IMR-90 (cell line): ENCODE data around the gene XKR7. TPM values are rescaled to one million over a fixed set of nuclear protein-coding genes. Genes with fewer than 3 reads are reported as not detected.

ENCODE experiments used
- ATAC-seq: fragments of 200-7000 bp; cut with Tn5 transposase; 2 replicates; pipeline ENCODE4 v1.9.1; 2020; ENCODE audit warnings: low read depth, mild to moderate bottlenecking, moderate library complexity
- BruUV-seq: library from RNA; stranded (reverse); fragments of 400-500 nt; replicated peaks from 2 replicates; lab custom pipeline; 2021; lab: Mats Ljungman, UMichigan
- CTCF ChIA-PET: fragments of 300-600 bp; formaldehyde crosslinking; extraction: SDS; loops from one replicate; lab custom pipeline; 2021; ENCODE audit warnings: antibody characterized with exemption; lab: Yijun Ruan, JAX
- POLR2A ChIA-PET: fragments of 300-600 bp; sonication (Branson Sonifier 250); formaldehyde crosslinking; loops from one replicate; lab custom pipeline; 2022; ENCODE audit warnings: antibody characterized with exemption; ENCODE audit not compliant: unreplicated experiment; lab: Charles Lee
- DNase-seq: peaks from one replicate; pipeline ENCODE4 v3.0.0; 2013
- H2AFZ ChIP-seq: replicated peaks from 2 replicates; pipeline ENCODE3; 2013; ENCODE audit warnings: low read length, mild to moderate bottlenecking; ENCODE audit not compliant: poor library complexity
- H2AK5ac ChIP-seq: 2 replicates; pipeline ENCODE4 v1.6.1; 2013; ENCODE audit warnings: low read depth, low read length, inconsistent platforms
- H2AK9ac ChIP-seq: replicated peaks from 2 replicates; pipeline ENCODE3; 2013; ENCODE audit warnings: mild to moderate bottlenecking, low read depth, low read length, moderate library complexity; ENCODE audit not compliant: poor library complexity
- H2BK120ac ChIP-seq: 2 replicates; pipeline ENCODE4 v1.6.1; 2013; ENCODE audit warnings: low read depth, low read length, inconsistent platforms
- H2BK15ac ChIP-seq: 3 replicates; pipeline ENCODE4 v1.6.1; 2013; ENCODE audit warnings: low read depth, low read length, inconsistent platforms
- H2BK20ac ChIP-seq: 2 replicates; pipeline ENCODE4 v1.6.1; 2013; ENCODE audit warnings: low read depth, mild to moderate bottlenecking, inconsistent platforms, low read length, moderate library complexity
- H2BK5ac ChIP-seq: 2 replicates; pipeline ENCODE4 v1.6.1; 2013; ENCODE audit warnings: mild to moderate bottlenecking, low read depth, low read length, inconsistent platforms; ENCODE audit not compliant: poor library complexity, severe bottlenecking
- H3K14ac ChIP-seq: replicated peaks from 2 replicates; pipeline ENCODE4 v1.6.1; 2013; ENCODE audit warnings: low read depth, low read length, inconsistent platforms
- H3K18ac ChIP-seq: 2 replicates; pipeline ENCODE4 v1.6.1; 2013; ENCODE audit warnings: low read depth, low read length, control low read depth
- H3K23ac ChIP-seq: 2 replicates; pipeline ENCODE4 v1.6.1; 2013; ENCODE audit warnings: low read depth, low read length, inconsistent platforms
- H3K27ac ChIP-seq: 2 replicates; pipeline ENCODE4 v1.5.1; 2013; ENCODE audit warnings: mild to moderate bottlenecking, control low read depth, low read length; ENCODE audit not compliant: insufficient read depth
- H3K27me3 ChIP-seq: 2 replicates; pipeline ENCODE4 v1.6.1; 2013; ENCODE audit warnings: low read length; ENCODE audit not compliant: control insufficient read depth, insufficient read depth
- H3K36me3 ChIP-seq: 2 replicates; pipeline ENCODE4 v1.6.1; 2013; ENCODE audit warnings: low read length, mixed read lengths; ENCODE audit not compliant: control insufficient read depth, insufficient read depth
- H3K4ac ChIP-seq: 2 replicates; pipeline ENCODE4 v1.6.1; 2013; ENCODE audit warnings: low read depth, low read length, inconsistent platforms
- H3K4me1 ChIP-seq: 2 replicates; pipeline ENCODE4 v1.6.1; 2013; ENCODE audit warnings: low read length, mixed read lengths; ENCODE audit not compliant: control insufficient read depth, insufficient read depth
- H3K4me2 ChIP-seq: 2 replicates; pipeline ENCODE4 v1.6.1; 2013; ENCODE audit warnings: low read depth, mild to moderate bottlenecking, control low read depth, low read length, moderate library complexity
- H3K4me3 ChIP-seq: 2 replicates; pipeline ENCODE4 v1.5.1; 2013; ENCODE audit warnings: low read depth, mild to moderate bottlenecking, control low read depth, low read length, moderate library complexity; ENCODE audit not compliant: insufficient read depth
- H3K56ac ChIP-seq: 2 replicates; pipeline ENCODE4 v1.6.1; 2013; ENCODE audit warnings: low read length, inconsistent platforms; ENCODE audit not compliant: insufficient read depth; ENCODE audit errors: extremely low read depth
- H3K79me1 ChIP-seq, 2 experiments: 2 replicates each; pipeline ENCODE4 v1.6.1; 2013; ENCODE audit warnings: low read length in 2 of 2, inconsistent platforms in 1 of 2, low read depth in 1 of 2
- H3K9ac ChIP-seq: 2 replicates; pipeline ENCODE4 v1.6.1; 2013; ENCODE audit warnings: low read depth, low read length, control low read depth
- H3K9me1 ChIP-seq: 2 replicates; pipeline ENCODE4 v1.6.1; 2013; ENCODE audit warnings: low read length, inconsistent platforms; ENCODE audit not compliant: insufficient read depth
- H3K9me3 ChIP-seq: 2 replicates; pipeline ENCODE4 v1.6.1; 2013; ENCODE audit warnings: low read length; ENCODE audit not compliant: control insufficient read depth, insufficient read depth
- H4K20me1 ChIP-seq: 2 replicates; pipeline ENCODE4 v1.6.1; 2013; ENCODE audit warnings: low read length, inconsistent platforms; ENCODE audit not compliant: insufficient read depth
- H4K5ac ChIP-seq: 2 replicates; pipeline ENCODE4 v1.6.1; 2013; ENCODE audit warnings: mild to moderate bottlenecking, low read depth, low read length, control low read depth
- H4K8ac ChIP-seq, 2 experiments: 2 replicates each; pipeline ENCODE4 v1.6.1; 2013; ENCODE audit warnings: low read depth in 2 of 2, low read length in 2 of 2, control low read depth in 1 of 2, inconsistent platforms in 1 of 2
- H4K91ac ChIP-seq: 2 replicates; pipeline ENCODE4 v1.6.1; 2013; ENCODE audit warnings: low read depth, low read length, inconsistent platforms; ENCODE audit not compliant: insufficient read depth
- BHLHE40 ChIP-seq: fragments of 150-350 bp; IDR thresholded peaks from 2 replicates; pipeline ENCODE4 v1.6.1; 2016; ENCODE audit warnings: mild to moderate bottlenecking, low read depth, low read length
- CTCF ChIP-seq: conservative IDR thresholded peaks from 2 replicates; pipeline ENCODE4 v1.5.1; 2012; ENCODE audit warnings: mild to moderate bottlenecking, low read depth, low read length, improper control_type of control experiment
- MXI1 ChIP-seq: IDR thresholded peaks from 2 replicates; pipeline ENCODE4 v1.6.1; 2012; ENCODE audit warnings: low read depth, mild to moderate bottlenecking, low read length, moderate library complexity, borderline replicate concordance
- WGBS, 2 experiments: methylation state at CpG; one replicate each; pipeline versions ENCODE4 v1.1.5 to v1.1.7; 2013; ENCODE audit warnings: missing lambda C conversion rate in 2 of 2; ENCODE audit not compliant: insufficient read length in 1 of 2; ENCODE audit errors: extremely low coverage in 2 of 2; 5-methylcytosine and 5-hydroxymethylcytosine counted together
- dilution Hi-C: fragments of 300-500 bp; cut with HindIII; formaldehyde crosslinking; loops from one replicate; pipeline ENCODE4 v1.14.3; 2018; ENCODE audit warnings: low sequenced_read_pairs; ENCODE audit not compliant: unreplicated experiment
- in situ Hi-C: fragments of 300-500 bp; cut with MboI; formaldehyde crosslinking; loops from 3 replicates; pipeline ENCODE4 v1.14.3; 2019; ENCODE audit warnings: low sequenced_read_pairs, inconsistent platforms, mixed read lengths
- intact Hi-C: fragments of 100-400 bp; cut with micrococcal nuclease; formaldehyde crosslinking; loops from 2 replicates; pipeline ENCODE4 v1.10.0; 2022
- polyA plus RNA-seq, 3 experiments: library from polyadenylated mRNA; depleted of rRNA; stranded (reverse); fragments of >200 nt; gene quantifications; 2 replicates each; pipeline ENCODE4 v1.2.3, GENCODE V29; 2012; ENCODE audit warnings: low replicate concordance in 1 of 3
- total RNA-seq: library from RNA; depleted of rRNA; stranded (reverse); fragments of >200 nt; gene quantifications from 2 replicates; pipeline ENCODE4 v1.2.3, GENCODE V29; 2012

XKR7 gene
- total and polyA plus RNA-seq, 2 of the 4 experiments (the other 2 are of a cell fraction) = not detected

GRCh38 chr20:32018269-32019155, 50.6 kb downstream of the XKR7 start (continued):
- no peak for TF ChIP-seq BHLHE40

DNA sequence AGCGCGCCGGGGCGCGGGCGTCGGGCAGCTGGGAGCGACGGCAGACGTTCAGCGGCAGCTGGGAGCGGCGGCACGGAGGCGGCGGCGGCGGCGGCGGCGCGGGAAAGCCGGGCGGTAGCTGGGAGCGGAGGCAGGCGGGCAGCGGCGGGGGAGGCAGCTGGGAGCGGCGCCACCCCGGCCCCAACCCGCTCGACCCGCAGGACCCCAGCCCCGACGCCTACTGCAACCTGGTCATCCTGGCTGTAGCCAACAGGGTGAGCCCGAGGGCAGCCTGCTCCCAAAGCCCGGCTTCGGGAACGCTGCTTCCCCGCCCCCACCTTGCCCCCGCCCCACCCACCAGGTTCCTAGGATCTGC, 51.2 kb downstream of the XKR7 start:
- BruUV-seq = no TSS peak
- no peaks in the 10 kb centered on the region for H3K9me1 ChIP-seq
- H4K5ac ChIP-seq = no peak overlapping the region
- intact Hi-C loops (no loop called here), dilution Hi-C loops (no loop called here), in situ Hi-C loops (no loop called here)
- no peaks in the 10 kb centered on the region for H3K36me3 ChIP-seq
- no peak overlapping the region for H2BK5ac ChIP-seq
- no peak overlapping the region for H2AK9ac ChIP-seq
- no peak overlapping the region for H2AK5ac ChIP-seq
- no peak overlapping the region for H3K27ac ChIP-seq
- H4K8ac ChIP-seq = no peak overlapping the region
- H3K4ac ChIP-seq = no peak overlapping the region
- no peak overlapping the region for H3K18ac ChIP-seq
- H3K9ac ChIP-seq = no peak overlapping the region
- DNase-seq (no peak), ATAC-seq (peak; percentile 24; the same call in 1 of the 2 replicates)
- no peak overlapping the region for H2BK20ac ChIP-seq
- H2AFZ ChIP-seq = no peak overlapping the region
- 0% methylated on average over 6 of the region's 42 CpGs; no CpG with 5 or more reads in 1 of the 2 experiments for WGBS, 2 experiments
- H4K91ac ChIP-seq = no peak overlapping the region
- no peak overlapping the region for H3K23ac ChIP-seq
- no peaks in the 10 kb centered on the region for H3K4me1 ChIP-seq
- no peak overlapping the region for H2BK120ac ChIP-seq
- H2BK15ac ChIP-seq = no peak overlapping the region
- POLR2A ChIA-PET = no interaction called here
- H3K14ac ChIP-seq = no peak overlapping the region
- TF ChIP-seq CTCF (0 out of 2 replicates have a peak, but pooled peaks have one; percentile 2), MXI1 (no peak)
- H3K4me3 ChIP-seq = no peak overlapping the region
- CTCF ChIA-PET = no interaction called here
- peaks cover 66% of the 10 kb centered on the region for H3K27me3 ChIP-seq
- no peaks in the 10 kb centered on the region for H4K20me1 ChIP-seq
- no peak overlapping the region for H3K4me2 ChIP-seq
- H3K9me3 ChIP-seq = peaks cover 2% of the 10 kb centered on the region; the same call in 1 of the 2 replicates
- no peaks in the 10 kb centered on the region for H3K79me1 ChIP-seq
- no peak overlapping the region for H3K56ac ChIP-seq
